ENCODE measurements around the gene PHACTR3.

DNA sequence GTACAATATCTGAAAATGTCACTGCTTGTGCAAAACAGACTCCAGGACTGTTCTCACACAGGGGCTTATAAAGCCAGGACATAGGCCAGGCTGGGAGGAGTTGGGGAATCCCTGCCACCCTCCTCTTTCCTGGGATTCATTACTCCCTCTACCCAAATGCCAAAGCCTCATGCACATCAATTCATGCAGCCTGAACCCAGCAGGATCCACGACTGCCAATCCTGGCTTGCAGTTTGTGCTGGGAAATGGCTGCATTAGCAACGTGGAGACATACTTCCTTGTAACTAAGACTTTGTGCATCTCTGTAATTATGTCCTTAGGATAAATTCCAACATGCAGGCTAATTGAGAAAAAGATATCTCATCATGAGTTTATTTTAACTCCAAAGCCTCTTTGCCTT lies 185.3 kb downstream of the PHACTR3 start:
- TF ChIP-seq CBX2 (IDR thresholded peaks at IDR 0.05; ENCODE audit: borderline replicate concordance, low read depth): no peak
- TF ChIP-seq, protein P1, sequence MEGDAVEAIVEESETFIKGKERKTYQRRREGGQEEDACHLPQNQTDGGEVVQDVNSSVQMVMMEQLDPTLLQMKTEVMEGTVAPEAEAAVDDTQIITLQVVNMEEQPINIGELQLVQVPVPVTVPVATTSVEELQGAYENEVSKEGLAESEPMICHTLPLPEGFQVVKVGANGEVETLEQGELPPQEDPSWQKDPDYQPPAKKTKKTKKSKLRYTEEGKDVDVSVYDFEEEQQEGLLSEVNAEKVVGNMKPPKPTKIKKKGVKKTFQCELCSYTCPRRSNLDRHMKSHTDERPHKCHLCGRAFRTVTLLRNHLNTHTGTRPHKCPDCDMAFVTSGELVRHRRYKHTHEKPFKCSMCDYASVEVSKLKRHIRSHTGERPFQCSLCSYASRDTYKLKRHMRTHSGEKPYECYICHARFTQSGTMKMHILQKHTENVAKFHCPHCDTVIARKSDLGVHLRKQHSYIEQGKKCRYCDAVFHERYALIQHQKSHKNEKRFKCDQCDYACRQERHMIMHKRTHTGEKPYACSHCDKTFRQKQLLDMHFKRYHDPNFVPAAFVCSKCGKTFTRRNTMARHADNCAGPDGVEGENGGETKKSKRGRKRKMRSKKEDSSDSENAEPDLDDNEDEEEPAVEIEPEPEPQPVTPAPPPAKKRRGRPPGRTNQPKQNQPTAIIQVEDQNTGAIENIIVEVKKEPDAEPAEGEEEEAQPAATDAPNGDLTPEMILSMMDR (IDR thresholded peaks at IDR 0.05): no peak
- TF ChIP-seq POLR2A (IDR thresholded peaks at IDR 0.05; ENCODE audit: low read length): no peak
- no peak for TF ChIP-seq EP300 (IDR thresholded peaks at IDR 0.05)

All from A549 (cell line).